ENCODE data around the gene ZBTB42.

DNA sequence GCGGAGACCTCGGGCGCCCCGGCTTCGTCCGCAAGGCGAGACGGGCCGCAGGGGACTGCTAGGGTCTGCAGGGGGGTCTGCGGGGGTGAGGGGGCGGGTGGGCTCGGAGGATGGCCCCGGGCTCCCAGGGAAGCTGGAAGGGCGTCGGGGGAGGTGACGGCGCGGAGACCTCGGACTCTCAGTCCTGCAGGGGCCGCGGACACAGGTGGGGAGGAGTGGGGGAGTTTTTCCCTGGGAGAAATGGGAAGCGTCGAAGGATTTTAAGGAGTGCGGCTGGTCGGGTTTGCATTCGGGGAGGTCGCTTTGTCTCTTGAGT, 25.9 kb downstream of the ZBTB42 start:
- TF ChIP-seq, protein P1, sequence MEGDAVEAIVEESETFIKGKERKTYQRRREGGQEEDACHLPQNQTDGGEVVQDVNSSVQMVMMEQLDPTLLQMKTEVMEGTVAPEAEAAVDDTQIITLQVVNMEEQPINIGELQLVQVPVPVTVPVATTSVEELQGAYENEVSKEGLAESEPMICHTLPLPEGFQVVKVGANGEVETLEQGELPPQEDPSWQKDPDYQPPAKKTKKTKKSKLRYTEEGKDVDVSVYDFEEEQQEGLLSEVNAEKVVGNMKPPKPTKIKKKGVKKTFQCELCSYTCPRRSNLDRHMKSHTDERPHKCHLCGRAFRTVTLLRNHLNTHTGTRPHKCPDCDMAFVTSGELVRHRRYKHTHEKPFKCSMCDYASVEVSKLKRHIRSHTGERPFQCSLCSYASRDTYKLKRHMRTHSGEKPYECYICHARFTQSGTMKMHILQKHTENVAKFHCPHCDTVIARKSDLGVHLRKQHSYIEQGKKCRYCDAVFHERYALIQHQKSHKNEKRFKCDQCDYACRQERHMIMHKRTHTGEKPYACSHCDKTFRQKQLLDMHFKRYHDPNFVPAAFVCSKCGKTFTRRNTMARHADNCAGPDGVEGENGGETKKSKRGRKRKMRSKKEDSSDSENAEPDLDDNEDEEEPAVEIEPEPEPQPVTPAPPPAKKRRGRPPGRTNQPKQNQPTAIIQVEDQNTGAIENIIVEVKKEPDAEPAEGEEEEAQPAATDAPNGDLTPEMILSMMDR (IDR thresholded peaks at IDR 0.05) = no peak
- TF ChIP-seq POLR2A (IDR thresholded peaks at IDR 0.05) (no peak), EP300 (IDR thresholded peaks at IDR 0.05) (no peak)

Measured in tibial nerve (tissue), 4 donors.